ENCODE measurements around the gene VAV2.
A peak's percentile ranks its signal among the peaks of the same experiment; 100 is the strongest.
"Not testable (repeated sequence)": the region's sequence is repeated elsewhere in the genome, so short reads cannot be mapped to it uniquely, and the experiment has no call there.

Gene VAV2

DNA sequence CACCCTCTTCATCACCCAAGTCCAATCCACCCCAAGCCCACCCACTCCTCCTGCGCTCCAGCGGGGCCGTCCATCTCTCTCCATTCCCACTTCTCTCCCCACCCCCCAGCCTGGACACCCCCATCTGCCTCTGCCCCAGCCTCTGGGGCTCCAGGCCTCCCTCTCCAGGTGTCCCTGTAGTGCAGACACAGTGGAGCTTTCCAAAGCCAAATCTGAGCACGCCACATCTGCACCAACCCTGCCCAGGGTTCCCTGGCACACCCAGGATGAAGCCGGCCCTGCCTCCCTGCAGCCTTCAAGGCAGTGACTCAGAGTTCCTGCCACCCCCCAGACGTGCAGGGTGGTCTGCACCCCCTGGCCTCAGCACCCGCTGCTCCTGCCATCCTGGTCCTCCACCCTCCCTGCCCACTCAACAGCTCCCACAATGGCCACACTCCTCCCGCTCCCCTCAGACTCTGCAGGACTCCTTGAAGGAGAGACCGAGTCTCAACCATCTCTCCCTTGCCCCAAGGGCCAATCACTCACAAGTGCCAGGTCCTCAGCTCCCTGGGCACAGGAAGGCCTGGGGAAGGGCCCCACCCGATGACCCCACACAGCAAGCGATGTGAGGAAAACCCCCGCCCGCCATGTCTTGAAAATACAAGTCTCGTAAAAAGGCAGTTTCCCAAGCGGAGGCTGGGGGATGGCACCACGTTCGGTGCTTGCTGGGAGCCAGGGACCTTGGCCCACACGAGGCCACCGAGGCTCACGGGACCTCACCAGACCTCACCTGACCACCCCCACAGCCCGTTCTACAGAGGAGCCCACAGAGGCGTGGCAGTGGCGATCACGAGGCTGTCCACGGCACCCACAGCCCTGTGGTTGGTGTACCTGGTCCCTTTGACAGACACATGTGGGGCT is 22.2 kb downstream of the VAV2 start:
- no peak for DNase-seq (ENCODE audit: low read depth, low spot score)

DNA sequence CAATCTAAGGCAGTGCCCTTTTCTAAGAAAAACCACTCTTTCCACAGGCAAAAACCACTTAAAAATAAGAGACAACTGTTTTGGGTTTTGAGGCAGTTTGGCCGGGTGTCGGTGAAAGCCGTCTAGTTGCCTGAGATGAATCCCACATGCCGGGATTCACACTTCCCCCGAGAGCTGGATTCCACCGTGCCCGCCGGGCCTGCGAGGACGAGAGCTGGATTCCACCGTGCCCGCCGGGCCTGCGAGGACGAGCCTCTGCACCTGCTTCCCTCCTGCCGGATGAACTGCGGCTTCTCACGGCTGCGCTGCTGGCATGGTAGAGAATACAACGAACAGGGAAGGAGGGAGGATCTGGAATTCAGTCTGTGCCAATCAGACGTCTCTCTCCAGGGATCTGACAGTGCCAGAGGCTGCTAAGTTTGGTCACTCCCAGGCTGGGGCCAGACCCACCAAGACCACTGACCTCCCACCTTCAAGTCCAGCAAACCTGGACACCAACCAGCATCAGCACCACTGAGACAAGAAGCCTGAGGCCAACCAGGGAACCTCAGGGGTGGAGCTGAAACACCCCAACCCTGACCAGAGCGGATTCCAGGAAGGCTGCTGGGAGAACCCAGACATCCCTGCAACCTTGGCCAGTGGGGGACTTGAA is 23.0 kb downstream of the VAV2 start:
- no peak for DNase-seq (ENCODE audit: low read depth, low spot score)

DNA sequence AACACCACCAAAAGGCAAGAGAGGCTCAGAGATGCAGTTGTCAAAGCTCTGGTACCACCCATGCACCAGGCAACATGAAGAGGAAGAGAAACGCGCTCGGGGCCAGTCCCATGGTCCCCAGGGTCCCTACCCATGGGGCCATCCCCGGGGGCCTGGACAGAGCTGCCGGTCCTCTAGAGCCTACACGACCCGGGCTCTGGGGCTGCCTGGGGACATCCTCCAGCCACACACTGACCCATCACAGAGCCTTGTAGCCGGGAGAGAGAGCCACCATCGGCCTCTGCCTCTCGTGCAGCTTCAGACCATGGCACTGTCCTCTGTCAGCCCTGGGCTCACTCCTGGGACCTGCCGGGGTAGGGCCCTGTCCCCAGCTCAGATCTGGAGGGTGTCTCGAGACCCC is 23.7 kb downstream of the VAV2 start:
- no peak for DNase-seq (ENCODE audit: low read depth, low spot score)

DNA sequence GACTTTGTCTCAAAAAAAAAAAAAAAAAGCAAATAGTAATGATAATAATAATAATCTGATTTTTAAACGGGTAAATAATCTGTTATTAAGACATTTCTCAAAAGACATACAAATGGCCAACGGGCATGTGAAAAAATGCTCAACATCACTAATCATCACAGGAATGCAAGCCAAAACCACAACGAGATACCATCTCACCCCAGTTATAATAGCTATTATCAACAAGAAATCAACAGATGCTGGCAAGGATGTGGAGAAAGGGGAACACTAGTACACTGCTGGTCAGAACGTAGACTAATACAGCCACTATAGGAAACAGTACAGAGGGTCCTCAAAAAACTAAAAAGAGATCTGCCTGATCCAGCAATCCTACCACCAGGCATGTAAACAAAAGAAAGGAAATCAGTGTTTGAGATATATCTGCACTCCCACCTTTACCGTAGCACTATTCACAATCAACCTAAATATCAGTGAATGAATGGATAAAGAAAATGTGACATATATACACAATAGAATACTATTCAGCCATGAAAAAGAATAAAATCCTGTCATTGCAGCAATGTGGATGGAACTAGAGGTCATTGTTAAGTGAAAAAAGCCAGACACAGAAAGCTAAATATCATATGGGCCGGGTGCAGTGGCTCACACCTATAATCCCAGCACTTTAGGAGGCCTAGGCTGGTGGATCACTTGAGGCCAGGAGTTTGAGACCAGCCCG is 24.9 kb downstream of the VAV2 start:
- peak; percentile 67 for DNase-seq (ENCODE audit: low read depth, low spot score)

DNA sequence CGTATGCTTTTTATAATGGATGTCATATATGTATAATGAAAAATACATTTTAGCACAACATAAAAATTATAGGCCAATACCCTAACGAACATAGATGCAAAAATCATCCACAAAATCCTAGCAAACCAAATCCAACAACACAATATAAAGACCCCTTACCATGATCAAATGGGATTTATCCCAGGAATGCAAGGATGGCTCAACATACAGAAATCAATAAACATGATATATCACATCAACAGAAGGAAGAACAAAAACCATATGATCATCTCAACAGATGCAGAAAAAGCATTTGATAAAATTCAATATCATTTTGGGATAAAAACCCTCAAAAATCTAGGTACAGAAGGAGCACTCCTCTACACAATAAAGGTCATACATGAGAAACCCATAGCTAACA is 27.7 kb downstream of the VAV2 start:
- DNase-seq (ENCODE audit: low read depth, low spot score), result no peak

DNA sequence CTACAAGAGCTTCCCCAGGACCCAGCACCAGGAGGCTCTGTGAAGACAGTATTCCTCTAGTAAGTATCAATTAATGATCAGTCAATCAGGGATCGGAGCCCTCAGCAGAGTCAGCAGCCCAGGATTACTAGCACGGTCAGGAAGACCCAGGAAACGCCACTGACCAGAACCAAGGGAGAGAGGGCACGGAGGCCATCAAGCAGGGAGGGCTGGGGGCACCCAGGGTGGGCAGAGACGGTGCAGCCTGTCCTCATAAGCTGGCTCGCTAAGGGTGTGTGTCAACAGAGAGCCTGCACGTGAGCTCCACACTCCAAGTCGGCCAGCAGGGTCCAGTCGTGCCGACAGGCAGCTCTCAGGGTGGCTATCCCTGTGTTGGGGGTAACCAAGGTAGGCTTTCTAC is 29.0 kb downstream of the VAV2 start:
- DNase-seq (ENCODE audit: low read depth, low spot score), result no peak

DNA sequence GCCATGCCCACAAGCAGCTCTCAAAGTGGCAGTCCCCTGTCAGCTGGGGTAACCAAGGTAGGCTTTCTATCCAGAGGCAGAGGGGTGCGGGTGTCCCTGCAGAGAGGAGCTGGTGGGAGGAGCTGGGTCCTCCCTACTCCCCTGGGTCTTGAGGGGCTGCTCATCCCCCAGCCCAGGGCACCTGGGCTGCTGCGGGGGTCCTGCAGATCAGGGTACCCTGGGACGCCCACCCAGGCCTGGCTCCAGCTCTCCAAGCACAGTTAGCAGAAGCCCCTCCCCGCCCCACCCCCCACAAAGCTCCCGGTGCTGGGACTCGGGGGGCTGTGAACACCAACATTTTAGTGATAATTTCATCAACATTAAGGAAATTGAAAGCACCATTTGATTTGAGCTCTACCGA is 29.8 kb downstream of the VAV2 start:
- DNase-seq (ENCODE audit: low read depth, low spot score), result no peak

DNA sequence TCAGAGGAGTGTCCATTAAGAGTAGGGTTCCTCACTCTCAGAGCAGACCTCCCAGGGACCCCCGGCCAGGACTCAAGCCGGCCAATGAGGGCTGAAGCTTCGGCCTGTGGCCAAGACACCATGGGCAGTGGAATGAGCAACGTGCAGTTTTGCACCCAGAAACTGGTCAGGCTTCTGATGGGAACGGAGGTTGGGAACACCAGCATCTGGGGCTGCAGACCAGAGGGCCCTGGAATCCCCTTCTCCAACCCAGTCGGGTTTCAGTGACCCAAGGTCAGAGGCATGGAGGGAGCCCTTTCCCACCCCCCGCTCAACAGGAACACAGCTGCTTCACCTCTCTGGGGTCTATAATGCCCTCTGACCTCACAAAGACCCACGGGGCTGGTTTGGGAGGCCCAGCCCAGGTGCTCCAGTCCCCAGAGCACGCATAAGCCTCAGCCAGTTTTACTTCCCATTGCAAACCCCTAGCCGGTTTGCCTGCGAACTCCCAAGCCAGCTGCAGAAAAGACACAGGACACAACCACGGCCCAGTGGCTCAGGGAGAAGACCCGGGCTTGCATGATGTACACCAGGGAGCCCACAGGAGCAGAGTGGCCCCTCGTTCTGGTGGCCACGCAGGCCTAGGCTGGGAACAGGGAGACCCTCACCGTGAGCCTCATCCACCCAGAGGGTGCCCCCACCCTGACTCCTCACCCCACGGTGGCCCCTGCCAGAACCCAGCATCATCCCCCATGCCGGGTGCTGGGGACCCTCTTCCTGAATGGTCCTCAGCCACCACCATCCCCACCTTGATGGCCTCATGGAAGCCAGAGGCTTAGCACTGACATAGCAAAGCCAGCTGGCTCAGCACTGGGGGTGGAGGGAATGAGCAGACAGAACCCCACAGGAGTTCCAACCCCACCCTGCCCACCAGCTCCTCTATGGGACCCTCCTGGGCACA is 30.6 kb downstream of the VAV2 start:
- no peak for DNase-seq (ENCODE audit: low read depth, low spot score)

DNA sequence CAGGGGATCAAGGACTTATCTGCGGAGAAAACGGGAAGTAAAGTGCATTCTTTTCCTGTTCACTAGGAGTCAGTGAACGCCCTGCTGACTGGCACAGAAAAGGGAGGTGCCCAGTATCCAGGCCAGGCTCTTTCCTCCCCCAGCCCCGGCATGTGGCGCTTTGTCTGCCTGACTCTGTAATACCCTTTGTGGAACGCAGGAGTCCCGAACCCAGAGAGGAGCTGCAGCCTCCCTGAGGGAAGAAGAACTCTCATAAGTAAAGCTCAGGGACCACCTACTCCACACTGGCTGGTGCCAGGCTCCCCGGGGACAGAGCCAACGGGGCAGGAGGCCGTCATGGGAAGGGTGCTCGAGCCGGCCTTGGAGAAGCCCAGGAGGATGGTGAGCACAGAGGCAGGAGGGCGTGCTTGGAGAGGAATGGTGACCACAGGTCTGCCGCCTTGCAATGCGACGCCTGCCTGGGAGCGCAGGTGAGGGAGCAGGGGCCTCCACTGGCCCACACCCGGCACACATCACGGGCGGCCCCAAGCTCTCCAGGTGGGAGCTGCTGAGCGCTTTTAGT is 31.5 kb downstream of the VAV2 start:
- peak; percentile 28 for DNase-seq (ENCODE audit: low read depth, low spot score)

DNA sequence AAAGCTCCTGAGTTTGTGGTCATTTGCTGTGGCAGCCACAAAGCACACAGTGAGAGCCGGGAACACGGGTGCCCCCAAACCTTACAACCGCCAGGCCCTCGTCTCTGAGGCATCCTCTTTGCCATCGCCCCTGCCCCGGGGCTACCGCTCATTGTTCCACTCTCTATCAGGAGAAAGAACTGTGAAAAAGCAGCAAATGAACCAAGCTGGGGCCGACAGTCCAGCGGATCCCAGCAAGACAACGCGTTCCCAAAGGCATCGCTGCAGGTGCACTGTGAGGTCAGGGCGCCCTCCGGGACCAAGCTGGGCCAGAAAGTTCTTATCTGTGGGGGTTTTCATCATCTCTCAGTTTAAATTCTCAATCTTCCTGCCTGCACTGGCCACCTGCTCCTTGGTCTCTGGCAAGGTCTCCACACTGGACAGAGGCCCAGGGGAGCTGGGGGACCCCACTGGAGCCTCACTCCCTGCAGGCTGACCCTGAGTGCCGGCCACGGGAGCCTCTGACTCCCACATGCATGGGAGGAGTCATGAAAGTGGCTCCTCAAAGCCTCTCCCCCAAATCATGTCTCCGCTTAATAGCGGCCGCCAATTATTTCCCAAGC is 32.1 kb downstream of the VAV2 start:
- DNase-seq (ENCODE audit: low read depth, low spot score), result no peak

DNA sequence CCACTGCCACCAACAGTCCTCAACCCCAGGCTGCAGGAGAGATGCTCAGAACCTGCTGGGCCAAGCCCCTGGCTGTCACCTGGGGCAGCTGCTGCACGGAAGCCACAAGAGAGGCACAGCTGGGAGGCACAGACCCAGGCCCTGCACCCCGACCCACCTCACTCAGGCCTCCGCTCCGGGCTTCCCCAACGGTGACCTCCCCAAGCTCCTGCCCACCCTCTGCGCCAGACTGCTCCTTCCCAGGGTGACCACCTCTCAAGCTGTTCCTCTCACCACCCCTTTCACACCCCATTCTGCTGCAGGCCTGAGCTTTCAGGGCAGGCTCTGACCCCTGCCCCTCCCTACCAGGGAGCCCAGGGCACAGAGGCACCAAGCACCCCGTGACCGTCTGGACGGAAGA is 33.0 kb downstream of the VAV2 start:
- DNase-seq (ENCODE audit: low read depth, low spot score), result no peak

DNA sequence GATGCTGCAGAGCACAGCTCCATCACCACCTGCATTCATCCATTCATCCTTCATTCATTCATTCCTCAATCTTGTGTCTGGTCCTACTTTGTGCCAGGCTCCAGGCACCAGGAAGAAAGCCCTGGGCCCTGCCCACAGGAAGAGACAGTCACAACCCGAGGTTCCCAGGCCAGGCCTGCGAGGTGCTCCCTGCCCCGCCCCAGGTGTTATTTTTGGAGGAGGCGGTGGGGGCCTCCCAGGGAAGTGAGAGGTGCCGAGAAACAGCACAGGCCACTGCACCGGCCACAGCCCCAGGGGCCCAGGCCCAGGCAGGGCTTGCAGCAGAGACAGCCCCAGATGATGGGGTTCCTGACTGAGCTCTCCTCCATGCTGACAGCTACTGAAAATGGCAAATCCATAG is 33.4 kb downstream of the VAV2 start:
- no peak for DNase-seq (ENCODE audit: low read depth, low spot score)

DNA sequence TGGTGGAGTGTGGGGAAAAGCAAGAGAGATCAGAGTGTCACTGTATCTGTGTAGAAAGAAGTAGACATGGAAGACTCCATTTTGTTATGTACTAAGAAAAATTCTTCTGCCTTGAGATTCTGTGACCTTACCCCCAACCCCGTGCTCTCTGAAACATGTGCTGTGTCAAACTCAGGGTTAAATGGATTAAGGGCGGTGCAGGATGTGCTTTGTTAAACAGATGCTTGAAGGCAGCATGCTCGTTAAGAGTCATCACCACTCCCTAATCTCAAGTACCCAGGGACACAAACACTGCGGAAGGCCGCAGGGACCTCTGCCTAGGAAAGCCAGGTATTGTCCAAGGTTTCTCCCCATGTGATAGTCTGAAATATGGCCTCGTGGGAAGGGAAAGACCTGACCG is 34.4 kb downstream of the VAV2 start:
- not testable (repeated sequence) for DNase-seq (ENCODE audit: low read depth, low spot score)

DNA sequence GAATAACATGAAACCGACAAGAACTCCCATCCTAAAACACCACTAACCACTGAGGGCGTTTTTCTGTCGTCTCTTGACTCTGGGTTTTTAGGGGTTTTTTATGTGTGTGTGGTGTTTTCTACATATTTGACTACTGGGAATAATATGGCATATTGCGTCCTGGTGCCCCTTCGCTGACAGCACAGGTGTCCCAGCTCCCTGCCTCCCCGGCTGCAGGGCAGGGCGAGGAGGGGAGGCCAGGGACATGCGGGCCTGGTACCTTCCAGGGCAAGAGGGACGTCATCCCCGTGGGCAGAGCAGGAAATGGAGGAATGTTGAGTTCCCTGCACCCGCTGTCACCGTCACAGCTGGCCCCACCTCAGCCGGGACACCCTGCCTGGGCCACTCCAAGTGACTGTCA is 34.8 kb downstream of the VAV2 start:
- DNase-seq (ENCODE audit: low read depth, low spot score), result no peak

DNA sequence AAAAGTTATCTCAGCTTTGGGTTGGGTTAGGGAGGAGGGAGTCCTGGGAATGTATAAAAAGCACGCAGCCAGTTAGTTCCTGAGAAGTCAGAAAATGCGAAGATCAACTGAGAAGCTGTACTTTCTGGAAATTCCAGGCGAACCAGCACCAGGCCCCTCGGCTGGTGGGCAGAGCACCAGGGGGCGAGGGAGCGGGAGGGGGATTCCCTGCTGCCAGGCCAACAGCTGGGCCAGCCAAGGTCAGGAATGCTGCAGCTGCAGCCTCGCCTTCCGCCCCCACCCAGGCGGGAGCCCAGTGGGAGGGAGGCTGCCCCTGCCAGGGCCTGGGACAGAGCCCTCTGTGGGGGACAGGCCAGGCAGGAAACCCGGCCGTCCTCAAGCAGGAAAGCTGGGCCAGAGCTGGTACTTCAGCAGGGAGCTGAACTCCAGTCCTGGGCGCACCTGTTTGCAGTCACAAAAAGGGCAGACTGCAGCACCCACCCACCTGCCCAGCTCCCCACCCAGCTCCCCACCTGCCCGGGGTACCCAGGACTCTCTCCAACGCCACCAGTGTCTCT is 35.5 kb downstream of the VAV2 start:
- peak; percentile 69 for DNase-seq (ENCODE audit: low read depth, low spot score)

DNA sequence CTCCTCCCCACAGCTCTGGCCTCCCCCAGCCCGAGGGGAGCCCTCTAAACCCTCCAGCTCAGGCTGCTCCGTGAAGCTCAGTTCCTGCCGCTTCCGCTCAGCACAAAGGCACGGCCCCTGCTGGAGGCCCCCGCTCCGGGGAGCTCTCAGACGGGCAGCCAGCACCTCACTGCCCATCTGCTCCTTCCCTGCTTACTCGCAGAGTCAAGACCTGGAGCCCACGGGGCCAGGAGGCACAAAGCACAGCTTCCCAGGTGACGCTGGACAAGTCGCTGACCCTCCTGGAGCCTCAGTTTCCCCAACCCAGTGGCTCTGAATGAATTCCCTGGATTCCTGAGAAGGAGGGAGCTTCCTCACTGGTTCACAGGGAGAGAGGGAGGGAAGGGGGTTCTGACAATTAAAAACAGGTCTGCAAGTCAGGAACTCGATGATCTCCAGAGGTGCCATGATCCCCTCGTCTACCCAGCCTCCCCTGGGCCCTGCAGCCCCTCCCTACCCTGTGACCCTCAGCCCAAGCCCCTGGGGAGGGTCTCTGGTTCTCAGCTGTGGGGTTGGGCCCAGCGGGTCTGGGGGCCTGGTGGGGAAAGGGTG is 36.2 kb downstream of the VAV2 start:
- DNase-seq (ENCODE audit: low read depth, low spot score), result peak; percentile 75

DNA sequence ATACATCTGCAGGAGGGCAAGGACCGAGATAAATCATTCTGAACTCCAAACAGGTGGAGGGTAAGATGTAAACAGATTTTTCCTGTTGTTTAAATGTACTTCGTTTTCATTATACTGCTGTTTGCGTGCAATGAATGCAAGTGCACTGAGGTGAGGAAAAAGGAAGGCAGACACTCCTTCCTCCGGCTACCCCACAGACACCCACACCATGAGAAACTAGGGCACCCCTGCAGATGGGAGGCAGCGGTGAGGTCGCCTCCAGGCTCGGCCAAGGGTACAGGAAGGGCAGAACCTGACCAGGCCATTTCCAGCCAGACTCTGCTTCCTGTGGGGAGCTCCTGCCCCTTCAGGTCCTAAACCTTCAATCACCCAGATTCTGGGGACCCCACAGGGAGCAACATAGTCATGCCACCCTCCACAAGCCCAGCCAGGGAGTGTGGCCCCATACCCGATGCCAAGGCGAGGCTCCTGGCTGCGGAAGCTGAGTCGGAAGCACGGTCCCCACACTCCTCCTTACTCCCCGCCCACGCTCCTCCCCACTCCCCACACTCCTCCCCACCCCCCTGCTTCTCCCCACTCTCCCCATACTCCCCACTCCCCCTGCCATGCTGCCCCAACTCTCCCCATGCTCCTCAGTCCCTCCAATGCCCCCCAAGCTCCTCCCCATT is 37.1 kb downstream of the VAV2 start:
- DNase-seq (ENCODE audit: low read depth, low spot score), result no peak

DNA sequence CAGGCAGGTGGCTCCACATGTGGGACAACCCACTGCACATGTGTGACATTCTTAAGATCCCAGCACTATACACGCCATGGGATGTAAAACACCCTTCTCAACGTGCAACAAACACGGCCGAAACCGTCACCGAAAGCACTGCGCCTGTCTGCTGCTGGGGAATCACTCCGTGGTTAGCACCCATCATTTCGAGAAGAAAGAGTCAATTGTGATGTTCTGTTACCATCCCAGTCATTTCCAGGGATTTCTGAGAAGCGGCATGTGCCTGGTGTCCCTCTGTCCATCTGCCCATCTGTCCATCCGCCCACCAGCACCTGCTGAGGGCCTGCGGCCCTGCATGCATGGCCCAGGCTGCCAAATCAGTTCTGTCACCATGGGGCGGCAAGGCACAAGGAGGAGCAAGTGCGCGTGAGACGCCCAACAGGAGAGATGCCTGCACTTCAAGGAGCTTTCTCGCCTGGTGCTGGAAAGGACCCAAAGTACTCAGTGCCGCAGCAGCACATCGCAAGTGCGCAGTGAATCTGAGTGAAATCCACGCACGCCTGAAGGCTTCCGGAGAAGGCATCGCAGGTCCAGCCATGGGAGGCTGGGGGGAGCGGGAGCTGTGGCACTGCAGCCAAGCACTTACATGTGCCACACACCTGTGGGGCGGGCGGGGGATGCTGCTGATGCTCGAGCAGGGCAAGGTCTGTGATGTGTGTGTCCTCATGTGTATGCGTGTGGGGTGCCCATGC is 38.0 kb downstream of the VAV2 start:
- no peak for DNase-seq (ENCODE audit: low read depth, low spot score)

DNA sequence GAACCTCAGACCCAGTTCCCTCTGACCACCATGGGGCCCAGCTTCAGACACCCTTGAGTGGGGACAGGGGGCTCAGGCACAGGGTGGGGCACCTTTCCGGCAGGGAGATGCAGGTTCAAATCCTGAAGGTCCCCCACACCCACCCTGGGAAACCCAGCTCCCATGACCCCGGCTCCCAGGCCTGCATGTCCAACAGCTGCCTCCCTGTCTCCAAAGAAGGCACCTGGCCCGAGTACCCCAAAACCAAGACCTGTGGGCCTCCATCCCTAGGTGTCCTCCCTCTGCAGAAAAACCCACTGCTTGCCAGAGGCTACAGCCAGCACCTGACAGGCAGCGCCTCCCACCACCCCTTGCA is 38.5 kb downstream of the VAV2 start:
- no peak for DNase-seq (ENCODE audit: low read depth, low spot score)

Measured in astrocyte of the hippocampus (primary cell).